Measurements from ENCODE around the gene ANLN.

DNA sequence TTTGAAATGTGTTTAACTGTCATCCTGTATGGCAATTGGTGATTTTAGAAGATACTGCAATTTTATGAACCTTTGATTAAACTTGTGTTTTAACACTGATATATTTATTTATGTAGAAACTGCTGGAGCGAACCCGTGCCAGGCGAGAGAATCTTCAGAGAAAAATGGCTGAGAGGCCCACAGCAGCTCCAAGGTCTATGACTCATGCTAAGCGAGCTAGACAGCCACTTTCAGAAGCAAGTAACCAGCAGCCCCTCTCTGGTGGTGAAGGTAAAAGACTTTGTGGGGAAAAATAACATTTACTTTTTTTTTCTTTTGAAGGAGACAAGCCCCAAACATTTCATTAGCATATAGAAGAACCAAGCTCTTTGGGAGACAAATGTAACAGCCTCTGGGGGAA is 6.5 kb downstream of the ANLN start:
- TF ChIP-seq EZH2 (IDR thresholded peaks at IDR 0.05; ENCODE audit: low read length): no peak
- TF ChIP-seq, protein P1, sequence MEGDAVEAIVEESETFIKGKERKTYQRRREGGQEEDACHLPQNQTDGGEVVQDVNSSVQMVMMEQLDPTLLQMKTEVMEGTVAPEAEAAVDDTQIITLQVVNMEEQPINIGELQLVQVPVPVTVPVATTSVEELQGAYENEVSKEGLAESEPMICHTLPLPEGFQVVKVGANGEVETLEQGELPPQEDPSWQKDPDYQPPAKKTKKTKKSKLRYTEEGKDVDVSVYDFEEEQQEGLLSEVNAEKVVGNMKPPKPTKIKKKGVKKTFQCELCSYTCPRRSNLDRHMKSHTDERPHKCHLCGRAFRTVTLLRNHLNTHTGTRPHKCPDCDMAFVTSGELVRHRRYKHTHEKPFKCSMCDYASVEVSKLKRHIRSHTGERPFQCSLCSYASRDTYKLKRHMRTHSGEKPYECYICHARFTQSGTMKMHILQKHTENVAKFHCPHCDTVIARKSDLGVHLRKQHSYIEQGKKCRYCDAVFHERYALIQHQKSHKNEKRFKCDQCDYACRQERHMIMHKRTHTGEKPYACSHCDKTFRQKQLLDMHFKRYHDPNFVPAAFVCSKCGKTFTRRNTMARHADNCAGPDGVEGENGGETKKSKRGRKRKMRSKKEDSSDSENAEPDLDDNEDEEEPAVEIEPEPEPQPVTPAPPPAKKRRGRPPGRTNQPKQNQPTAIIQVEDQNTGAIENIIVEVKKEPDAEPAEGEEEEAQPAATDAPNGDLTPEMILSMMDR (optimal IDR thresholded peaks at IDR 0.05 in 1 of 3, IDR thresholded peaks at IDR 0.05 in 1 of 3, conservative IDR thresholded peaks at IDR 0.05 in 1 of 3; ENCODE audit: extremely low read depth in 1 of 3, insufficient read depth in 2 of 3, low read length in 3 of 3): no peak

Data from keratinocyte (primary cell).